H1 (cell line): ENCODE results near the gene GNAI2. TPM values are rescaled to one million over a fixed set of nuclear protein-coding genes. Genes with fewer than 3 reads are reported as not detected.

ENCODE experiments used
- ASH2L ChIP-seq: fragments of 200-600, 300-600 bp; sonication (generic); IDR thresholded peaks from one replicate; pipeline ENCODE4 v1.7.1; 2017; ENCODE audit warnings: low read length
- BCL11A ChIP-seq, 2 experiments: IDR thresholded peaks; one replicate each; pipeline ENCODE4 v1.6.1; 2011; ENCODE audit warnings: low read depth in 2 of 2, low read length in 2 of 2, mild to moderate bottlenecking in 2 of 2
- GABPA ChIP-seq: IDR thresholded peaks from 2 replicates; pipeline ENCODE4 v1.6.1; 2011; ENCODE audit warnings: mild to moderate bottlenecking, low read length, moderate library complexity, borderline replicate concordance; ENCODE audit not compliant: insufficient read depth
- HDAC2 ChIP-seq, 2 experiments: fragments of 300-600 bp in 1 of 2; sonication (generic) in 1 of 2; IDR thresholded peaks; 2 replicates each; pipeline ENCODE4 v1.6.1; 2011 to 2012; ENCODE audit warnings: low read depth in 2 of 2, low read length in 2 of 2, mild to moderate bottlenecking in 2 of 2, moderate library complexity in 2 of 2, borderline replicate concordance in 1 of 2, inconsistent platforms in 1 of 2
- POLR2AphosphoS5 ChIP-seq: IDR thresholded peaks from 2 replicates; pipeline ENCODE4 v1.6.1; 2011; ENCODE audit warnings: low read depth, low read length
- YY1 ChIP-seq: IDR thresholded peaks from 2 replicates; pipeline ENCODE4 v1.6.1; 2011; ENCODE audit warnings: low read depth, mild to moderate bottlenecking, low read length
- polyA plus RNA-seq, 7 experiments: library from polyadenylated mRNA; depleted of rRNA in 3 of 7; stranded (reverse) in 5 of 7; unstranded in 2 of 7; fragments of >200 nt in 5 of 7; fragments of 200-250 nt in 2 of 7; gene quantifications; 1 replicate in 5 of 7; 2 replicates in 1 of 7; 4 replicates in 1 of 7; pipeline versions ENCODE4 v1.2.1 to v1.2.3, GENCODE V29; 2011 to 2013; ENCODE audit warnings: missing spikeins in 2 of 7, mixed read lengths in 2 of 7
- total RNA-seq: library from RNA; stranded (reverse); fragmentation: NEBNext Ultra II Directional; extraction: Animal tissue kit (Norgen Biotek cat#: 25700); gene quantifications from 2 replicates; pipeline ENCODE4 v1.2.1, GENCODE V29; 2021

GNAI2 gene
- total and polyA plus RNA-seq, 2 of the 8 experiments (the other 6 are each of a cell fraction or from before 2014, with no cell fraction given), result 168 to 539 TPM

- TF ChIP-seq POLR2AphosphoS5 (no peak), ASH2L (no peak), YY1 (peak; percentile 82), HDAC2 (IDR thresholded peaks at IDR 0.05; ENCODE audit: borderline replicate concordance in 1 of 2, low read depth in 2 of 2, low read length in 2 of 2) (no peak), GABPA (peak; percentile 62; the same call in 1 of the 2 replicates), BCL11A (IDR thresholded peaks at IDR 0.05; ENCODE audit: low read depth in 2 of 2, low read length in 2 of 2) (no peak)
- TF ChIP-seq, all 59 proteins: peak for 8
Measured at GRCh38 chr3:50237754-50238548, 1.9 kb downstream of the GNAI2 start (continued).
